Measurements from ENCODE around the gene CD164L2. TPM values are rescaled to one million over a fixed set of nuclear protein-coding genes. Genes with fewer than 3 reads are reported as not detected.

Gene CD164L2
- total RNA-seq, 1 experiment from 2014 or later = not detected

- peak; percentile 32 for DNase-seq (ENCODE audit: low read depth)
These were observed 21.9 kb upstream of the CD164L2 start for GRCh38 chr1:27405074-27405473.

- DNase-seq (ENCODE audit: low read depth) = no peak
These were observed 20.8 kb upstream of the CD164L2 start for GRCh38 chr1:27403931-27404330.

DNA sequence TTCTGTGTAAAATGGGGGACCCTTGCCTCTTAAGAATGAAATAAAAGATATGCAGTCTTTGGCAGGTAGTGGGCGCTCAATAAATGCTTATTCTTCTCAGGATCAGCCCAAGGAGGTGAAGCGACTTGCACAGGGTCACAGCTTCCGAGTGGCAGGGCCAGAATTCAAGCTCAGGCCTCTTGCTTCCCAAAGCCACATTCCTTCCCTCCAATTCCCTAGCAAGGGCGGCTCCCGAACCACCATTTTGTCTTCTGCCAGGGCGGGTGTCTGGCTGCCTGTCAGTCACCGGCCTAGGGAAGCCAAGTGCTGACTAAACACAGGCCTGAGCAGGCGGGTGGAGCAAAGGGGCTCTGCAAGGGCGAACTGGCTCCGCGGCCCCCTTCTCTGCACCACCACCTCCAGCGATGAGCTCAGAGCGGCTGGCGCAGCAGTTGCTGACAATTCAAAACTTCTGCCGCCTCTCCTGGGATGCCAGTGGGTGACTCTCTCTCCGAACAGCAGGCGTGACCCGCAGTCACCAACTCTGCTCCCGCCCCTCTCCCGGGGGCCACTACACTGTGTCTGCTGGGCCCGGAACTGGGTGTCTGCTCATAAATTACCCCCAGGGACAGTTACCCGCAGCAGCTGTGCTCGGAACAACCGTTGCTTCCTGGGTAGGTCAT is 20.1 kb upstream of the CD164L2 start:
- no peak for DNase-seq (ENCODE audit: low read depth)

- DNase-seq (ENCODE audit: low read depth) = peak; percentile 48
These were observed 19.2 kb upstream of the CD164L2 start for GRCh38 chr1:27402349-27402754.

GRCh38 chr1:27400963-27401341 is 17.8 kb upstream of the CD164L2 start:
- DNase-seq (ENCODE audit: low read depth) = no peak

DNA sequence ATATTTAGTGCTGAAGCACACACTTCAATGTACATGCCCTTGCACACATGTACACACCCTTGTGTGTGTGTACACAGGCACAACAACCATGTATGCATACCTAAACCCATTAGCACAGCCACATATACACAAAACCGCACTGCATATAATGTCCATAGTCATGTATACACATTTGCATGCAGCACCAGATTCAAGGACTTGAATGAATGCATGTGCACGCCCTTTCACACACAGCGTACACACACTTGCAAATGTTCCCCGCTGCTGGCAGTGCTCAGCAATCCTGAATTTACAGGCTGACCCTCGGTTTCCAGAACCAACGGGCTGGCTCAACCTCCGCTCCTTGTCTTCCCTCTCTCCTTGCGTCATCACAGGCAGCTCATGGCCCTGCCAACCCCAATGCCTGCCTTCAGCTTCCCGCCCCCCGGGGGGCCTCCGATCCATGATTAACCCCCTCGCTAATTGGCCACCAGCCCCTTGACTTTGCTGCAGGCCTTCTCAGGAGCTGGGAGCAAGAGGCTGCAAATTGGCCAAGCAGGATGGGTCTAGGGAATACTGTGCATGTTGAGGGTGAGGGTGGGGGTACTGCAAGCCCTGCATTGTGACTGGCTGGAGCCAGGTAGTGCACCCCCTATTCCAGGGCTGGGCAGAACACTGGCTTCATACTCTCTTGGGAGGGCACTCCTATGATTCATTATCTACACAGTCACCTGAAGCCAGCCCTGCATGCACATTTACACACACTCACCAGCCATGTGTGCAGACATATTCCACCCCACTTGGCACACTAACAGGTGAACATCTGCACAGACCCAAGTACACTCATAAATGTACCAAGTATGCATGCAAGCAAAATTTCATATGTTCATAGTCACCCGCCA is 17.2 kb upstream of the CD164L2 start:
- DNase-seq (ENCODE audit: low read depth) = no peak

- no peak for DNase-seq (ENCODE audit: low read depth)
These were observed 16.3 kb upstream of the CD164L2 start for GRCh38 chr1:27399251-27400025.

DNA sequence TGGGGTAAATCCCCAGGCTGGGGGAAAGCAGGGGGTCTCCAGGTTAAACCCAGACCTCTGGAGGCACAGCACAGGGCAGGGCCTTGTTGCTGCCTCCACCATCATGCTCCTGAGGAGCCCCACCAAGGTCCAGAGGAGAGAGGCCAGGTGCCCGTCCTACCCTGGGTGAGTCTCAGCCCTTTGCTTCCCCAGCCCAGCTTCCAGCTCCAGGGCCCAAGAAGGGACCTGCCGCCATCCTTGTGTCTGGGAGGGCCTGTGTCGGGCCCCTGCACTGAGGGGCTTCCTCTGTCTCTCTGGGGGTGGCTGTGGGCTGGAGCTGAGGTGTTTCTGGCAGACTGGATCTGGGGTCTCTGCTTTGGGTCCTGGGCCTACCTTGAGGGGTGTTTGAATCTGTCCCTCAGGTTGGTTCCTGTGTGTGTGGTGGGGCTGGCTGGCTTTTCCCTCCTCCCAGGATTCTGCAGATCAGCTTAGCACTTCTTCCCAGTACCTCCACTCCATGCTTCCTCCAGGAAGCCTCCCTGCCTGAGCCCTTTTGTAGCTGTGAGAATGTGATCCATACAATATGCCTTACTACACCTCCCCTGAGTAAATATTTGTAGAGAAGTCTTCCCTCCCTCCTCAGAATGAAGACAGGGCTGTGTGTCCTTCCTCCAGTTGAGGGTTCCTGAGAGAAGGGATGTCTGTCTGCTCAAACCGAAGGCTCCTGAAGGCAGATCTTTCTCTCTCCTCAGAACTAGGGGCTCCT is 15.4 kb upstream of the CD164L2 start:
- no peak for DNase-seq (ENCODE audit: low read depth)

GRCh38 chr1:27397749-27398148 is 14.6 kb upstream of the CD164L2 start:
- DNase-seq (ENCODE audit: low read depth) = no peak

DNA sequence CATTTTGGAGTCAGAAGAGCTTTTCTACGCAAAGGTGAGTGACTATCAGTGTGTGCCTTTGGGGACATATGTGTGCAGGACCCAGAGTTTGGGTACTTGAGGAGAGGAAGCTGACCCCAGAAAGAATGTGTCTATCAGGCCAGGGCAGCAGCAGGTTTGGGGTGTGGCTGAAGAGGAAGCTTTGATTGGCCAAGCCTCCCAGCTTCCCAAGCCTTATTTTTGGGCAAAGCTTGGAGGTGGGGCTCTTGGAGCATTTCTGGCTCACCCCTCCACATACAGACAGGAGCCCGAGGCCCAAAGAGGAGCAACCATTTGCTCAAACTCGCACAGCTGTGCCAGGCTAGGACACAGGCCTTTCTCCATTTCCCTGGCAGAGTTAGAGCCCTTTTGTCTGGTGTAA is 14.0 kb upstream of the CD164L2 start:
- DNase-seq (ENCODE audit: low read depth) = no peak

DNA sequence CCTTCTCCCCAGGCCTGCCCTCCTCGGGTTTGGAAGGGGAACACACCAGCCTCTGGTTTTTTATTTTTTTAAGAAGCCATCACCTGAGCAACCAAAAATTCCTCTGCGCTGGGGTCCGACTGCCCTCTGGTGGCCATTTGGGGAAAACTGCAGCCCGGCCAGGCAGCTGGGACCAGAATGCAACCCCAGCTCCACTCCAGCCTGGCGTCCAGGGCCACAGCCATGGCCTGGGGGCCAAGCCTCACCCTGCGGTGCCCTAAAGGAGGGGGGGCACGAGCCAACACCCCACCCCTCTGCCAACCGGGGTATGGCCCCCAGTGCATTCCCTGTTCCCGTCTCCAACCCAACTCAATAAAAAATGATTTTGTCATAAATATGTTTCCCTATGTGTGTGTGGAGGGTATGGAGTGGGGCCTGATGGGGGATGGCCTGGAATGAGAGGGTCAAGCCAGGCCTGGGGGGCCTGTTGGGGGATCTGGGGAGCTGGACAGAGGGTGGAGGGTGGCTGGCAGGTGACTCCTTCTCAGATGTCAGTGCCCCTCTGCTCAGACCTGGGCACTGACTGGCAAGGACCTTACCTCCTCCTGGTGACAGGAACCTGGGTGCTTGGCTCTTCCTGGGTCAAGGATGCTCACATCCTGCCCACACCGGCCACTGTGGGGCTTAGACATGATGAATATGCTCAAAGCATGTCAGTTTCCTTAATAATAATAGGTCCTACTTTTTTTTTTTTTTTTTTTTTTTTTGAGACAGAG is 12.5 kb upstream of the CD164L2 start:
- DNase-seq (ENCODE audit: low read depth) = peak; percentile 61

- DNase-seq (ENCODE audit: low read depth) = no peak
These were observed 11.8 kb upstream of the CD164L2 start for GRCh38 chr1:27394925-27395324.

DNA sequence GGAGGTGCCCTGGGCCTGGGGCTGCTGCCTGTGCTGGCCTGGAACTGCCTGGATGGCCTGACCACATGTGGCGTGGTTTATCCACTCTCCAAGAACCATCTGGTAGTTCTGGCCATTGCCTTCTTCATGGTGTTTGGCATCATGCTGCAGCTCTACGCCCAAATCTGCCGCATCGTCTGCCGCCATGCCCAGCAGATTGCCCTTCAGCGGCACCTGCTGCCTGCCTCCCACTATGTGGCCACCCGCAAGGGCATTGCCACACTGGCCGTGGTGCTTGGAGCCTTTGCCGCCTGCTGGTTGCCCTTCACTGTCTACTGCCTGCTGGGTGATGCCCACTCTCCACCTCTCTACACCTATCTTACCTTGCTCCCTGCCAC is 11.1 kb upstream of the CD164L2 start:
- no peak for DNase-seq (ENCODE audit: low read depth)

GRCh38 chr1:27393641-27394281 is 10.6 kb upstream of the CD164L2 start:
- DNase-seq (ENCODE audit: low read depth) = no peak

DNA sequence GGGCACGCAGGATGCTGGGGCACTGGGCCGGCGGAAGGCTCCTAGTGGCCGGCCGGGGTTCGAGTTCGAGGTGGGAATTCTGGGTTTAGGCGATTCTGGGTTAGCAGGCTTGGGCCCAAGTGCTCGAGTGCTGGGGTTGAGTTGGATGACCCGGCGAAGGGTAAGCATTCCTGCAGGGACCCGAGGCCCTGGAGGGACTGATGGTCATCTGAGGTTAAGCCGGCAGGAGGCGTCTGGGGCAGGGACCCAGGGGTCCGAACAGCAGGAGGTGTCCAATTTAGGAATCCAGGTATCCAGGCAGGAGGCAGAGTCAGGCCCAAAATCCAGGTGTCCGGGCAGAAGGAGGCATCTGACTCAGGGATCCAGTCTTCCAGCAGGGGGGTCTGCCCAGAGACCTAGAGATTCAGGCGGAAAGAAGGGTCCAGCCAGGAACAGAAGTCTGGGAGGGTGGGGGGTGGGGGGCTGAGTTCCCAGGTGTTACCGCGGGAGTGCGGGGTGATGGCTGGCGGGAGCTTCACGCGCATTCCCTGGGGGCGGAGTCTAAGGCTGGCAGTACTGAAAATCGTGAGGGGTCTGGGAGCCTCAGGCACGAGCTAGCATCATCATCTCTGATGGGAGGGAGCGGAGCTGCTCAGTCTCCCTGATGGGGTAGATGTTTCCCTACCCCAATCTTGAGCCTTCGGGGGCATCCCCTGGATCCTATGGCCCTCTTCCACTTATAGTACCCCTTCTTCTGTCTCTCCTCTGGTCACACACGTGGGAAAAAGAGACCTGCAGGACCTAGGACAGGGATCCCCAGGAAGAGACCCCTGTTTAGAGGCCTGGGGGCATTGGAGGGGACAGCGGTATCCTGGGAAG is 9.9 kb upstream of the CD164L2 start:
- DNase-seq (ENCODE audit: low read depth) = no peak

DNA sequence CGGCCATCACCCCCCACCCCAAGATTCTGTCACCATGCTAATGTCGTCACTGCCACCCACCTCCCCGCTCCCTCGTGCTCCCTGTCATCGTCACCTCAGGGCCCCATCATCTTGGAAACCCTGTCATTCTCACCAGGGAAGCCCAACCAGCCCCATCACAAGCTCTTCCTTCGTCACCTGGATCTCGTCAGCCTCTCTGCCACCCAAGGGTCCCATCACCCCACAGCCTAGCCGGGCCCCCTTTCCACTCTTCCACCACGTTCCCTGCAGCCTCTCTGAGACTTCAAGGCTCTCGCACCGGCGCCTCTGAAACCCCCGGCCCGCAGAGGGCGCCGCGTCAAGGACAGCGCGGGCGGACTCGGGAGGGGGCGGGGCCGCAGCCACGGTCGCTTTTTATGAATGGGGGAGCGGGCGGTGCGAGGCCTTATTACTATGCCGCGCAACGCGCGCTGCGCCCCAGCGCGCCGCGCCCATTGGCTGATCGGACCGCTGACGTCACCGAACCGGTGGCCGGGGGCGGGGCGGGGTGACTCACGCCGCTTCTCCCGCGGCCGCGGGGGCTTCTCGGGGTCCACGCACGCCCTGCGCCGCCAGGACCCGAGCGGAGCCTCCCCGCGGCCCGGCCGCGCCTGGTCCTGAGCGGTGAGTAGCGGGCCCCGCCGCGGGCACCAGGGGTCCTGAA is 9.1 kb upstream of the CD164L2 start, which contains the start of gene GPR3:
GPR3 (plus strand) TSS at position 527 of the 682 bp plus-strand sequence. CDS start 1,177 bp downstream, outside the sequence.
- DNase-seq (ENCODE audit: low read depth) = peak; percentile 92

- peak; percentile 54 for DNase-seq (ENCODE audit: low read depth)
These were observed 8.5 kb upstream of the CD164L2 start for GRCh38 chr1:27391511-27392095.

DNA sequence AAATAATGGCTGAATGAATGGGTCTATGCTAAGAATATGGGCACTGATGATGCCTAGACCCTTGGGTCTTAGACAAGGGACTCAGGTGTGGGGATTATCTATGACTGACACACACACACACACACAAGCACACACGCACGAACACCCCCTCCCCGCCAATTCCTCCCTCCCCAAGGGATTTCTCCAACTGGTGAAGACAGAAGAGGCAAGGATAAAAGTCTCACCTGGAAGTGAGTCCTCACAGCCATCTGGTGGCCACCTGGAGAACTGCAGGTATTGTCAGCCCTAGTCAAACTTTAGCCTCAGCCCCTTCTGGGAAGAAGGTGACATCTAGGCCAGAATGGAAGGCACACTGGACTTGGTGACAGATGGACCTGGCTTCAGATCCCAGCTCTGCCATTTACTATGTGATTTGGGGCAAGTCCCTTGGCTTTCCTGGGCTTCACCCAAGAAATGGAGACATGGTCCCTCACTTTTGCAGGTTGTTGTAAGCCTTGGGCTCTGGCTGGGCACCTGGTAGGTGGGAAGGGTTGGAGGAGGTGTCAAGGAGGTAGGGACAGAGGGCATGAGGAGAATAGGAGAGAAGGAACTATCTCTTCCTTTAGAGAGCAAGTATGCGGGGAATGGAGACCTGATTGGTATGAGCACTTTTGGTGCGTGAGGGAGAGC is 5.3 kb upstream of the CD164L2 start:
- DNase-seq (ENCODE audit: low read depth) = peak; percentile 46
